GM21786 (cell line): ENCODE results near the gene TUBA4A.
"Not testable (repeated sequence)": the region's sequence is repeated elsewhere in the genome, so short reads cannot be mapped to it uniquely, and the experiment has no call there.

Source experiments
- ATAC-seq: cut with Tn5 transposase; IDR thresholded peaks from one replicate; pipeline ENCODE4 v1.9.1; 2021; ENCODE audit not compliant: unreplicated experiment

The TUBA4A gene

DNA sequence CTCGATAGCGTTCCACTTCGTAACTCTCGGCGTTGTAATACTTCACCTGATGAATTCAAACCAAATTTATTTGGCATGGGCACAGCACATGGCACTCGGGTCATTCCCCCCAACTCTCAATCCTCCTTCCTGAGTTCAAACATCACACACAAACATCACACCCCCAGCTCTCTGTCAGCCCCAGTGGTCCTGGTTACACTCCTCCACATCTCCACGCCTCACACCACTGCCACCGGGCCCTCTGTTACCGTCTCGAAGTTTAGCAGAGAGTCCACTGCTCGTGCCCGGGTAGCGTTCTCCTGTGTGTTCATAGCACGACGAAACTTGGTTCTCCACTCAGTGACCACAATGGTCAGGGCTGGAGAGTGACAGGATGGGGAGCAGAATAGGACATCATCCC lies 39.6 kb downstream of the TUBA4A start:
- ATAC-seq = no peak

DNA sequence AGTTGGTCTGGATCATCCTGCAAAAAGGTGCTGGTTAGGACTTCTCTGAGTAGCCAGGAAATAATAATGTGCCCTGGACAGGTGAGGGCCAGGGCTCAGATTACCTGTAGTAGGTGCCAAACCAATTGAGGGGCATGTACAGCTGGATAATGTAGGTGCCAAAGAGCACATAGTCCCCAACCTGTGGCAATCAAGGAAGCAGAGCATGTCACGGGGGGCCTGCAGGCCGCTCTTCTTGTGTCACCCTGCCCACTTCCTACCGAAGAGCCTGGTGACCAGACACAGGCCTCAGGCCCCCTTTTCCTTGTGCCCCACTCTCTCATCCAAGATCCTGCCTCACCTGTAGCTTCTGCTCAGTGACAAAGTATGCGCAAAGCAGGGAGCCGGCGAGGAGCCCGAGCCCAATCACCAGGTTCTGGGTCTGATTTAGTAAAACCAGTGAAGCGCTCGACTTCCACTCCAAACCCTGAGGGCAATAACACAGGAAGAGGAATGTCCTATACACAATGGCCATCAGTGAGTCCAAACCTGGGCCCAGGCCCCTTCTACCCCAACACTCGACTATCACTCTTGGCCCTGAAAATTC lies 40.1 kb downstream of the TUBA4A start:
- no peak for ATAC-seq

DNA sequence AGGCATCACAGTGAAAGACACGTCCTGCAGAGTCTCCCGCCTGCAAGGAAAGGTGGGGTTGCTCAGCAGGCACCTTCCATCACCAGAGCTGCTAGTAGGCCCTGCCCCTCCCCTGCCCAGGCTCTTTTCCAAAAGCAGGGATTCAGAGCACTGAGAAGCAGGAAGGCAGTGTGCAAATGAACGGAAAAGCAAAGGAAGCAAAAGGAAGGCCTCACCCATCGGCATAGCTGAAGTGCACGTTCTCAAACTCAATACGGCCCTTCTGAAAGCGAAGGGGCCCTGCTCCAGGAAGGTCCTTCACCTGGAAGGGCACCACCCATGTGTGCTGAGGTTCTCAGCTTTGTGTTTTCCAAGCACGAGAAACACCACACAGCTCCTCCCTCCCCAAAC lies 40.7 kb downstream of the TUBA4A start:
- no peak for ATAC-seq

DNA sequence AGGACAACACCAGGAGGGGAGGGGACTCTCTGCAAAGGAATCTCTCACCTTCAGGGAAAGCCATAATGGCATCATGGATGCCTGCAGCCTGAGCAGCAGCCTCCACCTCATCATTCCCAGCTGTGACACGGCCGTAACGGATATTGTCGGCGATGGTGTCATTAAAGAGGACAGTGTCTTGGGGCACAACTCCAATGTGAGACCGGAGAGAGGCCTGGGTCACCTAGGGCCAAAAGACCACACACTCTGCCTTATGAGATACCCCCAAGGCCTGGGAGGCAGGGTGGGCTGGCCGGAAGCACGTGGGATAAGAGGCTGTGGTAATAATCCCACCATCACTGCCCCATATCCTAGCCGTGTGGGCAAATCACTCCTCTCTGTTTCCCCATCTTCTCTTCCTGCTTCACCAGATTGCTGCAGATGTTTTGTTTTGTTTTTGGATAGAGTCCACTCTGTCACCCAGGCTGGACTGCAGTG lies 42.8 kb downstream of the TUBA4A start:
- ATAC-seq = no peak

DNA sequence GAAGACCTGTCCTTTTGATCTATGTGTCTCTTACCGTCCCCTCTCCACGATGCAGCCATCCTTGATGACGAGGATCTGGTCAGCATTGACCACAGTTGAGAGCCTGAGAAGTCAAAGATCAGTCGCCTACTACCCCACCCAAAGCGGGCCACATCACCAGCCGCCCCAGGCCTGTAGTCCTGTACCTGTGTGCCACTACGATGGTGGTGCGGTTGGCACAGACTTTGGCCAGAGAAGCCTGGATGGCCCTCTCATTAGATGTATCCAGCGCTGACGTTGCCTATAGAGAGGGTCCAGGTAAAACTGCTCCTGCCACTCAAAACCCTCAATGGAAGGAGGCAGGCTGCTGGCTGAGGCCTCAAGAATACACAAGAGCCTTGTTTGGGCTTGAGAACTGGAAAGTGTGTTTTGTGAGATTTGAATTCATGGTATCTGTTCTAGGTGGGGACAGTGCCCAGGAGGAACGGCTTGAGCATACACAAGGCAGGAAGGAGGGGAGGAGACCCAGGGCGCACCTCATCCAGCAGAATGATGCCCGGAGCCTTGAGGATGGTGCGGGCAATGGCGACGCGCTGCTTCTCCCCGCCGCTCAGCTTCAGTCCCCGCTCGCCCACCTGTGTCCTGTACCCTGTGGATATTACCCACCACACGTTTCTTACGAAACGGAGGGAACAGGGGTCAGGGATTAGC lies 43.4 kb downstream of the TUBA4A start:
- no peak for ATAC-seq

DNA sequence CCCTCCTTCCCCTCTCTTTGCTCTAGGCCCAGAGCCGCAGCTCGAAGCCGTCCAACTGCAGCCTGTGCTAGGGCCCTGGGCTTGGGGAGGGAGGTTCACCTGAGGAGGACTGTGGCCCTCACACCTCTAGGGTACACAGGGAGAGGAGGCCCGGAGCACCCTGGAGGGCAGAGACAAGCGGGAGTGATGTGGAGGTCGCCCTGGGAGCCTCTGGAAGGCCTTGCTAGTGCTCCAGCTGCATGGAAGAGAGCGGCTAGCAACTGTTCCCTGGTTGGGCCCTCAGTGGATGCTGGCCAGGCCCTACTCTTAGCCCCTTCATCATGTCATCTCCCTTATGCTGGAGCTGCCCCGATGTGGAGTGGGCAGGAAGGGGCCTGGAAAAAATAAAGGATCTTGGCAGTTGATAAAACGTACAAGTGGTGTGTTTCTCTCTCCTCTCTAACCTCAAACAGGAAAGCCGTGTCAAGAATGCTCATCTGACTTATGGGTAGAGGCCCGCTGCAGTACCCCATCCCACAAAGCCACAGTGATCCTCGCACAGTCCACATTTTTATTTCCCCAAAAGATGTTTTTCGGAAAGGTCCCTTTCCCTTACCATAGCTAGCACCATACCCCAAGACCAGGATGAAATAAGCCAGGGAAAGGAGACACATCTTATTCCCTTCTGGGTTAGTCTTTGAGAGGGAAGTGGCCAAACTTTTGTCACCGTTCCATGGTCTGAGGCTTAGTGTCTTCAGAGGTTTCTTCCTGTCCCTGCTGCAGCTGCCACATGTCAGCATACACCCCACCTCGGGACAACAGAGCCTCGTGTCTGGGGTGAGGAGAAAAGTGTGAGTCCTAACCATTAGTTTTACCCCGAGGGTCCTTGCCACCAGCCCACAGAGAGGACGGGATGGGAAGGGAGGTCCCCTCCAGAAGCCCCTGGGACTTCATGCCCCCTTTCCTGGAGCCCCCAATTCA lies 44.2 kb downstream of the TUBA4A start:
- ATAC-seq = no peak

DNA sequence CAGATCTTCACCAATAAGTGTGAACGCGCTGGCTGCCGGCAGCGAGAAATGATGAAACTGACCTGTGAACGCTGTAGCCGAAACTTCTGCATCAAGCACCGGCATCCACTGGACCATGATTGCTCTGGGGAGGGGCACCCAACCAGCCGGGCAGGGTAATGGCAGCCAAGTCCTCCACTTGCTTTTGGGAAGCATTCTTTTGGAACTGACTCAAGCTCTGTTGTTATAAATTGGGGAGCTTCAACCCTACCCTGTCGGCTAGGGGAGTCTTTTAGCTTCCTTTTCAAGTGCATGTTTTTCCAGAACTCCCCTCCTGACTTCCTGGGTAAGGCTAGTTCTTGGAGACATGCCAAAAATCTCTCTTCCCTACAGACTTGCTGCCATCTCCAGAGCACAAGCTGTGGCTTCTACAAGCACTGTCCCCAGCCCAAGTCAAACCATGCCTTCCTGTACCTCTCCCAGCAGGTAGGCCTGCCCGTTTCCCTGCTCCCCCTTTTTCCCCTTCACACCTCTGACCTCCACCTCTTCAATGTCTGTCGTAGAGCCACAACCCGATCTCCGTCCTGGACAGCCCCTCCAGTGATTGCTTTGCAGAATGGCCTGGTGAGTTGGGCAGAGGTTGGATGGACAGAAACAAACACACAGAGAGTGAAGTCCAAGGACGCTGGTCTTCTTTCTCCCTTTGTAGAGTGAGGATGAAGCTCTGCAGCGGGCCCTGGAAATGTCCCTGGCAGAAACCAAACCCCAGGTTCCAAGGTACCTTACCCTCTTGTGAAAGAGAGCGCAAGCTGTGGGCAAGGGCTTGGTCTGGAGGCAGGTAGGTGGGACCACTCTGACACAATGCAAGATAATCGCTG lies 45.6 kb downstream of the TUBA4A start:
- no peak for ATAC-seq

DNA sequence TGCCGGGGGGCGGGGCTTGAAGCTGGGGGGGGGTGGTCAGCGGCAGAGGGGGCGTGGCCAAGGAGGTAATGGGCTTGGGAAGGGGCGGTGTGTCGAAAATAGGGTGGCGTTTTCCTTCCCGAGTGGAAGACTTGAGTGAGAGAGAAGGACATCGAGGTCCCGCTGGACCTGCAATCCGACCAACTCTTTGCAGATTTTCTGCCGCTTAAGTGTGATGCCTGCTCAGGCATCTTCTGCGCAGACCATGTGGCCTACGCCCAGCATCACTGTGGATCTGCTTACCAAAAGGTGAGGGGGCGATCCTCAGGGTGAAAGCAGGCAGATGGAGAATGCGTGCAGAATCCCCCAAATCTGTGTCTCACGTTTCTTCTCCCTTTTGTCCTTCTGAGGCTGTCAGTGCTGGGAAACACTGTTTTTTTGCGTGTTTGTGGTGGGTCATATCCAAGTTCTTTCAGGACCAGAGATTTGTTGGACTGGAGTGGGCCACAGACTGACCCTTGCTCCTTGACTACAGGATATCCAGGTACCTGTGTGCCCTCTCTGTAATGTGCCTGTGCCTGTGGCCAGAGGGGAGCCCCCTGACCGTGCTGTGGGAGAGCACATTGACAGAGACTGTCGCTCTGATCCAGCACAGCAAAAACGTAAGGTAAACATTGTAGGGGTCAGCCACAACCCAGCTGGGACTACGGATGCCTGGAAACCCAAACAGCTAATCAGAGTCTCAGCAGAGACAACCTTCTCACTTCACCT lies 46.4 kb downstream of the TUBA4A start:
- no peak for ATAC-seq

DNA sequence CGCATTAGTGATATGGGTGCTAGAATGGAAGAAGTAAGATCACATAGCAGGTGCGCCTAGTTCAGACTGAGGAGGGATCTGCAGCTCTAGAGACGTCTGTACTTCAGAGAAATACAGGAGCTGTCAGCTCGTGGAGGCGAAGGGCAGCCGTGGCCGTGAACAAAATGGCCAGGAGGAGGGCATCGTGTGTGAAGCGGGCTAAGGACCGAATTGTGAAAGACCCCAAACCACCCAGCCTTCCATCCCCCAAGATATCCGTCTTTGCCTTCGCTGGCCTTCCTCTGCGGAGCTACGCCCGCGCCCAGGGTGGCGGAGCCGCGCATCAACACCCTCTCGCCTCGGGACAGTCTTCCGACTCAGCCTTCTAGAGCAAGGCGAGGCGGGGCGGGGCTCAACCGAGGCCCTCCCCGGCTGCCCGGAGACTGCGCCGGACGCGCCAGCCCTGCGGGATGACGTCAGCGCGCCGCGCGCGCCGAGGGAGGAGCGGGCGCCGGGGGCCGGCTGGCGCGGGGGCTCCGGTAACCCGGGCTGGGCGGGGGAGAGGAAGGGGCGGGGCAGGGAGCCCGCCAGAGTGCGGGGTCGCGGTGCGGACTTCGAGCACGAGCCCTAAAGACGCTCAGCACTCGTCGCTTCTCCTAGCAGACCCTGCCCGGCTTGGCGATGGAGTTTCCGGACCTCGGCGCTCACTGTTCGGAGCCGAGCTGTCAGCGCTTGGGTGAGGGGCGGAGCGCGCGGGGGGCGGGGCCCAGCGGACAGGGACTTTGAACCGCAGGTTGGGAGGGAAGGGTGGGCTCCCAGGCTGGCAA lies 47.2 kb downstream of the TUBA4A start, which contains the start of gene ZFAND2B:
ZFAND2B (plus strand) TSS at position 455 of the 806 bp plus-strand sequence; CDS start at position 661, 206 bp downstream.
- ATAC-seq = peak; percentile 98

DNA sequence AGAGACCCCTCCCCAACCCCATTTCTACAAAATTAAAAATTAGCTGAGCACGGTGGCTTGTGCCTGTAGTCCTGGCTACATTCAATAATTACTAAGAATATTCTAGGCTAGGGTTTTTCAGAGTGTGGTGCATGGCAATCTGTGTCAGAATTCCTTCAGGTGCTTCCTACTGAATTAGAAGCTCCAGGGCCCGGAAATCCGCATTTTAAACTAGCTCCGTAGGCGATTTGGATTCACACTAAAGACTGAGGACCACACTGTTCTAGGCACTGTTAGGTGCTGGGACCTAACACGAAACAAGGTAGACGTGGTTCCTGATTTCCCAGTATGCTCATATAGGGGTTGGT lies 47.8 kb downstream of the TUBA4A start:
- ATAC-seq = no peak

DNA sequence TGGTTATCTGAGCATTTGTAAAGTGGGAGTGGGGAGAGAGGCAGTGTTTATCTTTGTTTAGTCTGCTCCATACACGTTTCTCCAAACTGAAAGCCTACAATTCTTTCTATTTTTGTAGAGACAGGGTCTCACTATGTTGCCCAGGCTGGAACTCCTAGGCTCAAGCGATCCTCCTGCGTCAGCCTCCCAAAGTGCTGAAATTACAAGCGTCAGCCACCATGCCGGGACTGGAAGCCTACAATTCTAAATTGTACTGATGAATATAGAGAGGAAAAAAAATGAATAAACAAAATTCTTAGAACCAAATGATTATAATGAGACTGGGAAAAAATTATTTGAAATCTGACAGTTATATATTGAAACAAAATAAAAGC lies 48.6 kb downstream of the TUBA4A start:
- ATAC-seq = no peak

DNA sequence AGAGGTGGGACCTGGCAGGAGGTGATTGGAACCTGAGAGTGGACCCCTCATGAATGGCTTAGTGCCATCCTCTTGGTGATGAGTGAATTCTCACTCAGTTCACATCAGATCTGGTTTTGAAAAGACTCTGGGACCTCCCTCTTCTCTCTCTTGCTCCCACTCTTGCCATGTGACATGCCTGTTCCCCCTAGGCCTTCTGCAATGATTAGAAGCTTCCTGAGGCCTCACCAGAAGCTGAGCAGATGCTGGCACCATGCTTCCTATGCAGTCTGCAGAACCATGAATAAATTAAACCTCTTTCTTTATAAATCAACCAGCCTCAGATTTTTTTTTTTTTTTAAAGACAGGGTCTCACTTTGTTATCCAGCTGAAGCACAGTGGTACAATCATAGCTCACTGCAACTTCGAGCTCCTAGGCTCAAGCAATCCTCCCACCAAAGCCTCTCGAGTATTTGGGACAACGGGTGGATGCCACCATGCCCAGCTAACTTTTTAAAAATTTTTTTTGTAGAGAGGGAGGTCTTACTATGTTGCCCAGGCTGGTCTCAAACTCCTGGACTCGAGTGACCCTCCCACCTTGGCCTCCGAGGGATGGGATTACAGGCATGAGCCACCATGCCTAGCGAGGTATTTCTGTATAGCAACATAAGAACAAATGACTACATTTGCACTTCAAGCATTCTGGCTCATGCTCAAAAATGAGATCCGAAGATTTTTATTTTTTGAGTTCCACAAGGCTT lies 49.1 kb downstream of the TUBA4A start:
- no peak for ATAC-seq

DNA sequence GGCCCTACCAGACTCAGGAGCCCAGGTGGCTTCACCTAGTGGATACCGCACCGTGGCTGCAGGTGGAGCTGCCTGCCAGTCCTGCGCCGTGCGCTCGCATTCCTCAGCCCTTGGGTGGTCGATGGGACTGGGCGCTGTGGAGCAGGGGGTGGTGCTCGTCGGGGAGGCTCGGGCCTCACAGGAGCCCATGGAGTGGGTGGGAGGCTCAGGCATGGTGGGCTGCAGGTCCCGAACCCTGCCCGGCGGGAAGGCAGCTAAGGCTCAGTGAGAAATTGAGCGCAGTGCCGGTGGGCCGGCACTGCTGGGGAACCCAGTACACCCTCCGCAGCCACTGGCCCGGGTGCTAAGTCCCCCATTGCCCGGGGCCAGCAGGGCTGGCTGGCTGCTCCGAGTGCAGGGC lies 52.4 kb downstream of the TUBA4A start:
- ATAC-seq = not testable (repeated sequence)

DNA sequence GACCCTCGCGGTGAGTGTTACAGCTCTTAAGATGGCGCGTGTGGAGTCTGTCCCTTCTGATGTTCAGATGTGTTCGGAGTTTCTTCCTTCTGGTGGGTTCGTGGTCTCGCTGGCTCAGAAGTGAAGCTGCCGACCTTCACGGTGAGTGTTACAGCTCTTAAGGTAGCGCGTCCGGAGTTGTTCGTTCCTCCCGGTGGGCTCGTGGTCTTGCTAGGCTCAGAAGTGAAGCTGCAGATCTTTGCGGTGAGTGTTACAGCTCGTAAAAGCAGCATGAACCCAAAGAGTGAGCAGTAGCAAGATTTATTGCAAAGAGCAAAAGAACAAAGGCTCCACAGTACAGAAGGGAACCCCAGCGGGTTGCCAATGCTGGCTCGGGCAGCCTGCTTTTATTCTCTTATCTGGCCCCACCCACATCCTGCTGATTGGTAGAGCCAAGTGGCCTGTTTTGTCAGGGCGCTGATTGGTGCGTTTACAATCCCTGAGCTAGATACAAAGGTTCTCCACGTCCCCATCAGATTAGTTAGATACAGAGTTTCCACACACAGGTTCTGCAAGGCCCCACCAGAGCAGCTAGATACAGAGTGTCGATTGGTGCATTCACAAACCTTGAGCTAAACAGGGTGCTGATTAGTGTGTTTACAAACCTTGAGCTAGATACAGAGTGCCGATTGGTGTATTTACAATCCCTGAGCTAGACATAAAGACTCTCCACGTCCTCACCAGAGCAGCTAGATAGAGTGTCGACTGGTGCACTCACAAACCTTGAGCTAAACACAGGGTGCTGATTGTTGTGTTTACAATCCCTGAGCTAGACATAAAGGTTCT lies 53.0 kb downstream of the TUBA4A start:
- ATAC-seq = not testable (repeated sequence)
